Stimulated activated CD4-positive, alpha-beta T cell treated with anti-CD3 and anti-CD28 coated beads, TNF-alpha, amount 100 ng/mL, for 48 hours (primary cell): ENCODE measurements around the gene CD1D.
"Not testable (repeated sequence)": the region's sequence is repeated elsewhere in the genome, so short reads cannot be mapped to it uniquely, and the experiment has no call there.

Source experiments
- DNase-seq, 3 donors: peaks; one replicate each; pipeline ENCODE4 v3.0.0-alpha.2; 2020; ENCODE audit warnings: low read depth in 3 of 3

The CD1D gene

DNA sequence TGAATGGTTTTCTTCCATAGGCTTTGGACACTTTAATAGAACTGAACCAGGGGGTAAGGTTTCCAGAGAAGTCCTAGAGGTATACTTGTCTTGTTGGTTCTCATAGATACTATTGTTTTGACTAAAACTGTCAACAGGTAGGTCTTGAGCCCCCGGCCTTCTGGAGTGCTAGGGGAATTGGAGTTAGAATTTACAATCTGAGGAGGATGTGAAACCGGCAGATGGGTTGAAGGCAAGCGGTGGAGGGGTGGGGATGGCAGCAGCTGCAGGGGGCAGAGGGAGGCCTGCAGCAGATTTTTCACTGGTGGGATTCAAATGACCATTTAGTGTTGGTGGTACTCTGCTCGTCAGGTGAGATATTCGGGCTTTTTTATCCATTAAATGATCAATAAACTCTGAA is 4.3 kb upstream of the CD1D start:
- DNase-seq = no peak

DNA sequence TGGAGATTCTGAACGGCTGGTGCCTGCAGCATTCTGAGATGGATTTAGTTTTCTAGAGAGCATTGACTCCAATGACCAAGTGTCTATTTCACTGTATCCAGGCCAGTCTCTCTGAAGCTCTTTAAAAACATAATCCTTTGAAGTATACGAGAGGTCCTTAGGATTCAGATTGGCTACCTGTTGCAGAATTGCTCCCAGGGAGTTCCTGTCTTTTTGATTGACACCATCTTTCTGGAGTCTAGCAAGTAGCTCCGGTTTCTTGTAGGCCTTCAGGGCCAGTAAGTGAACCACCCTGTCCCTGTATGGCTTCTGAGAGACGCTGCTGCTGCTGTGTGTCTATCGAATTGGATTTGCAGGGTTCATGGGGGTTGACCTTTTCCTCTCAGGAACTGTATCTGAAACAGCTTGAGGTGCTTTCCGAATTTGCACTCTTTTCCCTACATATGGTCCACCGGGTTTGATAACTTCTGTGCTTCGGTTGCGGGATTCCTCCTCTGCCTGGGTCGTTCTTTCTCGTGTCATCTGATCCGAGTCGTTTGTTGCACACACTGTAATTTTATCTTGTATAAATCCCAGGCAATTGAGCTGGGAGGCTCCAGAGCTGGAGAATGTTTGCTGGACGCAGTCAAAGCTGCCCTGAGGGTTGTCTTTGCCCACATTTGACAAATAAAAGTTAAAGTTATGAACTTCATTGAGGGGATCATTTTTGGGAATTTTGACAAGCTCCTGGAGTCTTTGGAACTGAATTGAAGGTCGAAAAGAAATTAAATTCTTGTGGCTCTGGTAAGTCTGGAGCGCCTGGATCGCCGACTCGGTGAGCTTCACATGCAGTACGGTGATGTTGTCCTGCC is 3.6 kb upstream of the CD1D start:
- not testable (repeated sequence) for DNase-seq

DNA sequence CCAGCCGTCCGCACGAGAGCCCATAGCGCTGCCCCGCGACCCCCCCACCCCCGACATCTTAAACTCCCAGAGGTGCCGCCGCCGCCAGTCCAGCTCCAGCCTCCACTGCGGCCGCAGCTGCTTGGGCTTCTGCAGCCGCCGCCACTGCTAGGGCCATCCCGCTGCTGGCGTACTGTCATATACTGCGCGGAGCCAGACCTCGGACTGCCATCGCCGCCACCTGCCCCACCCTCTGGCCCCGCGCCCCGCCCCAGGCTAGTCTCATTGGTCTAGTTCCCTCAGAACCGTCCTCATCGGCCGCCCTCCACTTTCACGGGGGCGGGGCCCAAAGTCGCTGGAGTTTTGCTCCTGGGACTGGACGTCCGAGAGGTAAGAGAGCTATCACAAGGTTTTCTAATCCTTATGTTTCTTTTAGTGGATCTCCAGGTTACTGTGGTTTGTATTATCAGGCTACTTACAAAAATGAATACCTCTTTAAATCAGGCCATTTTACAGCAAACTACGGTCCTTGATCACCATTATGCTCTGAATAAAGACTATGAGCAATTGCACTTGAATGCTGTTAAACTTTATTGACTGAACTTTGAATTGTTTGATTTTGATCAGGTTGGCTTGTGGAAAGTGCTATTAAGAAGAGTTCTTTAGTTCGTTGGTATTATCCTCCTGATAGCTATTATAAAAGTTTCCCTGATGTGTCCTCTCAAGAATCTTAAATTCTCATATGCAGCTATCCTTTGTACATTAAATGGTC is 2.8 kb upstream of the CD1D start:
- peak in 1 of 3 donors; percentile 18 for DNase-seq

DNA sequence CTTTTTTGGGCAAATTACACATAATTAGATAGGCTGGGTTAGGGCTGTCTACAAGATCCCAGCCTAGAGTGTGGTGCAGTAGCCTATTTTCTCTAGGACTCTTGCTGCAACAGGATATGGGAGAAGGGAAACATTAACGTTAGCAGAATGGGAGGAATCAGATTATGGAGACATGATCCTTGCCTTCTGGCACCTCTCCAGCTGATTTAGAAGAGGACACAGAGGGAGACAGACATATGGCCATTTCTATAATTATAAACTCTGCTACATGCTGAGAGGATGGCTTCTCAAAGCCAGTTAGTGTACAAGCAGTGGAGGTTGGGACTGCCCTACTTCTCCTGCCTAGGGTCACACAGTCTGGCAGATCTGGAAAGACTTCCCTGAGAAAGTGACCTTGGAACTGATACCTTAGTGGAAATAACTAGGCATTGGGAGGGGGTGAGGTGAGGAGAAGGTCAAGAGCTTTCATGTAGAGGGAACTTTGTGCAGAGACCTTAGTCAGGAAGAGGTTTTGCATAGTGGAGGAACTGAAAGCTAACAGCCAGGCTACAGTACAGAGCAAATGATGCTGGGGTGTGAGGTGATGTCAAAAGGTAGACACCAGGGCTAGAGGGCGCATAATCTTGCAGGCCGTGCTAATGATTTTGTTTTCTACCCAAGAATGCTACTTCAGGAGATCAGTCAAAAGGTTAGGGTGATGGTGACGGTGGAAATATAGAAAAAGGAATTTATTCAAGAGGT is 1.2 kb upstream of the CD1D start:
- DNase-seq = no peak

DNA sequence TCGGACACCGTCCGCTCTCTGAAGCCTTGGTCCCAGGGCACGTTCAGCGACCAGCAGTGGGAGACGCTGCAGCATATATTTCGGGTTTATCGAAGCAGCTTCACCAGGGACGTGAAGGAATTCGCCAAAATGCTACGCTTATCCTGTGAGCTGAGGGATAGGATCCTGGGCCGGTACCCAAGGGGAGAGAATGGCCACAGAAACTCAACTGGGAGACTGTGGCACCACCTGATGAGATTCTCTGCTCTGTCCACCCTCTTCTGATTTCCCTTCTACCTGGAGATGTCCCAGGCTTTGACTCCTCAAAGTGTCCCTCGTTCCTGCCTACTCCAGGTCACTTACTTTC is 855 bp downstream of the CD1D start:
- no peak for DNase-seq

DNA sequence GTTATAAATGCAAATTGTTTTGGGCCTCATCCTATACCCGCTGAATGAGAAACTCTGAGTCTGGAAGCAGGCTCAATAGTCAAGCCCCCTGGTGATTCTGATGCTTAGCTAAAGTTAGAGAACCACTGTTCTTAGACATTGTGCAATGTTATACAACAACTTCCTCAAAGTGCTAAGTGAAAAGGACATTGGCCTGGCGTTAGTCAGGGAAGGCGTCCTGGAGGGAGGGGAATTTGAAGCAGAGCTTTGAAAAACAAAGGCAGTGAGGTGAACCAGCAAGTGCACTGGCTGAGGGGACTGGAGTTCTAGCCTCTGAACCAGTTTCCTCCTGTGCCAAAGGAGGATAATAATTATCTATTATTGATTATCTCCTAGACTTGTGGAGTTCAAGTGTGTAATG is 5.1 kb downstream of the CD1D start:
- DNase-seq = no peak

DNA sequence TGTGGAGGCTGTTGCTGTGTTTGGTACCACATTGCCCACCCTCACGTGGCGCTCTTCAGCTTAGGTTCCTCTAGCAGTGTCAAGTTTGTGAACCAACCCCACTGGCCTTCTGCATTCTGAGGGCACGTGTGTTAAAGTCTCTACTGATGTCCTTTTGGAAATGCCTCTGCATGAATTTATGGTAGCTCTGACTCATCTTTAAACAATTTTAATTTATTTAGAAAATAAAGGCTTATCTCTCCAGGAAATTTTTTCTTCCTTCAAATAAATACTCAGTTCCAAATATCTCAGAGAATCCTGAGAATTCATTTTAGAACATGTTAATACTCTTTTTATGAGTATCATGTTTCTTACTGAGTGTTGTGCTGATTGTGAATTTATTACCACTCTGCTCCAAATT is 5.5 kb downstream of the CD1D start:
- no peak for DNase-seq

- DNase-seq = no peak
Measured at GRCh38 chr1:158188611-158189010, 7.9 kb downstream of the CD1D start.

DNA sequence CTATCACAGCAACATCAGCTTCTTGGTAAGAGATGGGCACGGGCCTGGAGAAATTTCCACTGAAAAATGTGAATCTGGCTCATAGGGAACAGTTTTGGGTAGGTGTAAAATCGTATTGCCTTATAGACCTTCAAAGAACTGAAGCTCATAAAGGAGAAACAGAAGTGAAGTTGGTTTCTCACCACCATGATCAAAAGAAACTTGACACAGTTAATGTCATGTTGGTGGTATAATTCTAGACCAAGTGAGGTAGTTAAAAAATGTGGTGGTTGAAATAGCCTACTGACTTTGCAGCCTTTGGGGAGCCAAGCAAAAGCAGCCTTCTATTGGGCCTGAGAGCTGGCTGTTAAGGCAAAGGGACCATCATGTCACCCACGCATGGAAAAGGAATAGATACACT is 8.9 kb downstream of the CD1D start:
- no peak for DNase-seq

DNA sequence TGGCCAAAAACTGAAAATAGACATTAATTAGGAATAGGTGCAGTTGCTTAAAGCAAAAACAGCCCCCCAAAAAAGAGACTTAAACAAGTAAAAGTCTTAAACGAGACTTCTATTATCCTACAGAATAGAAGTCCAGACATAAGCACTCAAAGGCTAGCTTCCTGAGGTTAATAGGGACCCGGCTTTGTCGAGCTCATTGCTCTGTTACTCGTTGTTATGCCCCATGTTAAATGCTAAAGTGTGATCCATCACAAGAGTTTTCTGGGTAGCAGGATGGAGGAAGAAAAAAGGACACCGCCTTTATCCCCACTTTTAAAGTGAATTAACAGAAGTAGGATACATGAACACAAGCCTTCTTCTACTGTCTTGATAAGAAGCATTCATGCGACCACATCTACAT is 10.6 kb downstream of the CD1D start:
- DNase-seq = no peak

DNA sequence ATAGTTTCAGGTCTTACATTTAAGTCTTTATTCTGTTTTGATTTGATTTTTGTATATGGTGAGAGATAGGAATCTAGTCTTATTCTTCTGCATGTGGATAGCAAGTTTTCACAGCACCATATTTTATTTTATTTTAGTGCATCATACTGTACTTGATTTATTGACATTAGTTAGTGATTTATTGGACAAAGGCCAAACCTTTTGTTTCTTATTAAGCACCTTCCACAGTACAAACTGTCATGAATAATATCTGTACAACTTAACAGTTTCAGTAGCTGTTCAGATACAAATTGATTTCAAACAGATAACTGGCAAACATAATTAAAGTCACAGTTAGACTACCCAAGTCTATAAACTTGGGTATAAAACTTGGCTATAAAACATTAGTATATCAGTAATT is 15.8 kb downstream of the CD1D start:
- DNase-seq = no peak

GRCh38 chr1:158199849-158200248 is 19.2 kb downstream of the CD1D start:
- DNase-seq = no peak

DNA sequence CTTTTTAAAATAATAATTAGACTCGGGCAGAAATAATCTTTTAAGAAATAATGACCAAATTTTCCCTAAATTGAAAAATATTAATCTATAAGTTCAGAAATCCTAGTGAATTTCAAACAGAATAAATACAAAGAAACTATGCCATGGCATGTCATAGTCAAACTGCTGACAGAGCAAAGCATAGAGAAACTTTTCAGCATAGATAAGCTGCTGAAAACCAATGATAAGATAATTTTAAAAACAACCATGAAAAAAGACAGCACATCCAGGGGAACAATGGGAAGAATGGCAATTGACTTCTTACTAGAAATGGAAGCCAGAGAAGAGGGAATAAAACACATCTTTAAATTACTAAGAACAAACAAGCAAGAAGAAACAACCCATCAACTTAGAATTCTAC is 19.8 kb downstream of the CD1D start:
- no peak for DNase-seq

DNA sequence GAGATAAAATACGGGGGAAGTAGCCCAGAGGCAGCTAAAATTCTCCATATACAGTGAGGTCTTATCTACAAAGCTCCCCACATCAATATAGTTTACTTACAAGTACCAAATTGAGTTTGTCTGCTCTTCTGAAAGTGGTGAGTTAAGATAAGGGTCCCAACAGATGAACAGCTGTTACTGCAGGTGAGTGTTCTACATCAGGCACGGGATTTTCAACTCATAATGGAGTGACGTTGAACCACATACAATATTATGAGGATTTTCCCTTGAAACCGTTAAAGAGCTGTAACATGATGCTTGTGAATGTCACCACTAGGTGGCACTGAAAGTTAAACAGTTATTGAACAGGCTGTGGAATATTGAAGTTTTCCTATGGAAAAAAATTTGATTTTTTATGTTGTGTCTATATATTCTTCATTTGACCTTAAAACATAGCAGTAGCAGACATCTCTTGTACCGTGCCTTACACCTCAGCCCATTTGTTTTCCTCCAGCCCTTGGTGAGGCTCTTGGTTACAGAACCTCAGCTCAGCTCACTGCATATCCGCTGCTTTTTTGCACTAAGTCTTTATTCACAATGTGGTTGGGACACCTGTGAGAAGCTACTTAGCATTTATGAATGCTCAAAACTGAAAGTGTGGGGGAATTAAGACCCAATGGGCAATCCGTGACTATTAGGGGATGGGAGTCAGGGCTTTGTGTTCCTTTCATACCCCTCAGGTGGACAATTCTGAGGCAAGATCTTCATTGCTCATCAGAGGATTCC is 23.2 kb downstream of the CD1D start:
- DNase-seq = no peak

- DNase-seq = no peak
Measured at GRCh38 chr1:158204458-158204827, 23.7 kb downstream of the CD1D start.

GRCh38 chr1:158208586-158209116 is 28.0 kb downstream of the CD1D start:
- no peak for DNase-seq

- DNase-seq = no peak
Measured at GRCh38 chr1:158212320-158212719, 31.6 kb downstream of the CD1D start.

GRCh38 chr1:158223445-158223844 is 42.8 kb downstream of the CD1D start:
- not testable (repeated sequence) for DNase-seq

GRCh38 chr1:158227904-158228623 is 47.4 kb downstream of the CD1D start:
- DNase-seq = no peak
